ENCODE data around the gene TSG101.

Gene TSG101

GRCh38 chr11:18526521-18527296, at the start of gene TSG101:
TSG101 (minus strand) TSS chr11:18526942; CDS start chr11:18526816, 126 bp downstream.
- in situ Hi-C loops (cut with MboI; ENCODE audit: low sequenced_read_pairs), result no loop called here

GRCh38 chr11:18575361-18575760, 48.6 kb upstream of the TSG101 start:
- in situ Hi-C loops (cut with MboI; ENCODE audit: low sequenced_read_pairs), result no loop called here

- in situ Hi-C loops (cut with MboI; ENCODE audit: low sequenced_read_pairs), result no loop called here
These were observed 40.3 kb upstream of the TSG101 start for GRCh38 chr11:18567081-18567480.

GRCh38 chr11:18566406-18566805, 39.7 kb upstream of the TSG101 start:
- in situ Hi-C loops (cut with MboI; ENCODE audit: low sequenced_read_pairs), result no loop called here

- in situ Hi-C loops (cut with MboI; ENCODE audit: low sequenced_read_pairs), result no loop called here
These were observed 37.4 kb upstream of the TSG101 start for GRCh38 chr11:18564149-18564548.

GRCh38 chr11:18563090-18563730, 36.5 kb upstream of the TSG101 start:
- in situ Hi-C loops (cut with MboI; ENCODE audit: low sequenced_read_pairs), result no loop called here

GRCh38 chr11:18548001-18548400, 21.3 kb upstream of the TSG101 start:
- in situ Hi-C loops (cut with MboI; ENCODE audit: low sequenced_read_pairs), result no loop called here

GRCh38 chr11:18540207-18541009, 13.7 kb upstream of the TSG101 start:
- in situ Hi-C loops (cut with MboI; ENCODE audit: low sequenced_read_pairs), result no loop called here

- in situ Hi-C loops (cut with MboI; ENCODE audit: low sequenced_read_pairs), result no loop called here
These were observed 9.5 kb upstream of the TSG101 start for GRCh38 chr11:18536209-18536608.

- in situ Hi-C loops (cut with MboI; ENCODE audit: low sequenced_read_pairs), result no loop called here
These were observed 7.5 kb upstream of the TSG101 start for GRCh38 chr11:18534245-18534644.

- in situ Hi-C loops (cut with MboI; ENCODE audit: low sequenced_read_pairs), result no loop called here
These were observed 6.6 kb upstream of the TSG101 start for GRCh38 chr11:18533365-18533764.

GRCh38 chr11:18527512-18527911, 770 bp upstream of the TSG101 start:
- in situ Hi-C loops (cut with MboI; ENCODE audit: low sequenced_read_pairs), result no loop called here

- in situ Hi-C loops (cut with MboI; ENCODE audit: low sequenced_read_pairs), result no loop called here
These were observed 617 bp downstream of the TSG101 start for GRCh38 chr11:18526130-18526520.

- in situ Hi-C loops (cut with MboI; ENCODE audit: low sequenced_read_pairs), result no loop called here
These were observed 2.5 kb downstream of the TSG101 start for GRCh38 chr11:18524248-18524647.

- in situ Hi-C loops (cut with MboI; ENCODE audit: low sequenced_read_pairs), result no loop called here
These were observed 3.7 kb downstream of the TSG101 start for GRCh38 chr11:18523084-18523483.

GRCh38 chr11:18522388-18522787, 4.4 kb downstream of the TSG101 start:
- in situ Hi-C loops (cut with MboI; ENCODE audit: low sequenced_read_pairs), result no loop called here

- in situ Hi-C loops (cut with MboI; ENCODE audit: low sequenced_read_pairs), result no loop called here
These were observed 5.6 kb downstream of the TSG101 start for GRCh38 chr11:18521122-18521521.

- in situ Hi-C loops (cut with MboI; ENCODE audit: low sequenced_read_pairs), result no loop called here
These were observed 24.4 kb downstream of the TSG101 start for GRCh38 chr11:18502352-18502751.

GRCh38 chr11:18501629-18502028, 25.1 kb downstream of the TSG101 start:
- in situ Hi-C loops (cut with MboI; ENCODE audit: low sequenced_read_pairs), result no loop called here

GRCh38 chr11:18498039-18498438, 28.7 kb downstream of the TSG101 start:
- in situ Hi-C loops (cut with MboI; ENCODE audit: low sequenced_read_pairs), result no loop called here

- in situ Hi-C loops (cut with MboI; ENCODE audit: low sequenced_read_pairs), result no loop called here
These were observed 31.0 kb downstream of the TSG101 start for GRCh38 chr11:18495703-18496102.

- in situ Hi-C loops (cut with MboI; ENCODE audit: low sequenced_read_pairs), result no loop called here
These were observed 31.5 kb downstream of the TSG101 start for GRCh38 chr11:18495271-18495670.
